ENCODE results near the gene CHGA.

The CHGA gene

GRCh38 chr14:92944976-92945375, 22.0 kb downstream of the CHGA start:
- DNase-seq (ENCODE audit: low read depth): no peak

GRCh38 chr14:92945544-92945943, 22.6 kb downstream of the CHGA start:
- no peak for DNase-seq (ENCODE audit: low read depth)

GRCh38 chr14:92945959-92946846, 23.3 kb downstream of the CHGA start:
- no peak for DNase-seq (ENCODE audit: low read depth)

GRCh38 chr14:92946847-92947545, 24.0 kb downstream of the CHGA start:
- no peak for DNase-seq (ENCODE audit: low read depth)

- no peak for DNase-seq (ENCODE audit: low read depth)
These were observed 25.7 kb downstream of the CHGA start for GRCh38 chr14:92948647-92949046.

GRCh38 chr14:92949496-92950192, 26.7 kb downstream of the CHGA start:
- DNase-seq (ENCODE audit: low read depth): no peak

- no peak for DNase-seq (ENCODE audit: low read depth)
These were observed 27.2 kb downstream of the CHGA start for GRCh38 chr14:92950193-92950540.

- no peak for DNase-seq (ENCODE audit: low read depth)
These were observed 27.8 kb downstream of the CHGA start for GRCh38 chr14:92950773-92951172.

GRCh38 chr14:92951261-92951660, 28.3 kb downstream of the CHGA start:
- no peak for DNase-seq (ENCODE audit: low read depth)

- DNase-seq (ENCODE audit: low read depth): no peak
These were observed 29.0 kb downstream of the CHGA start for GRCh38 chr14:92951912-92952471.

GRCh38 chr14:92952481-92953298, 29.7 kb downstream of the CHGA start:
- DNase-seq (ENCODE audit: low read depth): no peak

GRCh38 chr14:92953526-92953925, 30.6 kb downstream of the CHGA start:
- DNase-seq (ENCODE audit: low read depth): no peak

- no peak for DNase-seq (ENCODE audit: low read depth)
These were observed 32.0 kb downstream of the CHGA start for GRCh38 chr14:92954933-92955332.

- DNase-seq (ENCODE audit: low read depth): no peak
These were observed 32.4 kb downstream of the CHGA start for GRCh38 chr14:92955381-92955780.

- DNase-seq (ENCODE audit: low read depth): no peak
These were observed 34.0 kb downstream of the CHGA start for GRCh38 chr14:92956961-92957360.

GRCh38 chr14:92958373-92959188, 35.6 kb downstream of the CHGA start:
- no peak for DNase-seq (ENCODE audit: low read depth)

- DNase-seq (ENCODE audit: low read depth): no peak
These were observed 36.2 kb downstream of the CHGA start for GRCh38 chr14:92959189-92959531.

- DNase-seq (ENCODE audit: low read depth): no peak
These were observed 37.1 kb downstream of the CHGA start for GRCh38 chr14:92959761-92960680.

GRCh38 chr14:92960706-92961566, 38.0 kb downstream of the CHGA start:
- DNase-seq (ENCODE audit: low read depth): no peak
